Spleen (tissue), 7 donors: Measurements from ENCODE around the gene MST1.

Experiments used
- CTCF ChIP-seq, 11 experiments: fragments of 200-600 bp in 7 of 11; fragments of 450-650 bp in 4 of 11; sonication (generic) in 4 of 11; IDR thresholded peaks in 8 of 11; conservative IDR thresholded peaks in 3 of 11; 1 replicate in 7 of 11; 2 replicates in 4 of 11; pipeline versions ENCODE4 v1.4.0 to v1.8.0; 2016 to 2021; ENCODE audit warnings: antibody characterized with exemption in 11 of 11, inconsistent platforms in 4 of 11, mild to moderate bottlenecking in 1 of 11
- POLR2AphosphoS5 ChIP-seq, 3 donors: sonication (generic); formaldehyde crosslinking; IDR thresholded peaks; one replicate each; pipeline ENCODE4 v1.5.1; 2017; ENCODE audit warnings: antibody characterized with exemption in 3 of 3
- donor health status: DM: no; HTN: no; CAD: no; lungs with moderate emphysema.
- donor health status: DM: no; HTN: no; CAD: no.
- donor health status: DM: no; HTN: no; CAD: no.

GRCh38 chr3:49657208-49657915, 31.9 kb downstream of the MST1 start:
- TF ChIP-seq CTCF (IDR thresholded peaks at IDR 0.05 in 8 of 11, conservative IDR thresholded peaks at IDR 0.05 in 3 of 11): no peak
- no peak for TF ChIP-seq POLR2AphosphoS5 (IDR thresholded peaks at IDR 0.05)
